GM19395 (cell line): ENCODE data around the gene PGAP3.

Experiments
- ATAC-seq: cut with Tn5 transposase; IDR thresholded peaks from one replicate; pipeline ENCODE4 v1.9.1; 2021; ENCODE audit warnings: mild to moderate bottlenecking, moderate library complexity; ENCODE audit not compliant: unreplicated experiment

Gene PGAP3

DNA sequence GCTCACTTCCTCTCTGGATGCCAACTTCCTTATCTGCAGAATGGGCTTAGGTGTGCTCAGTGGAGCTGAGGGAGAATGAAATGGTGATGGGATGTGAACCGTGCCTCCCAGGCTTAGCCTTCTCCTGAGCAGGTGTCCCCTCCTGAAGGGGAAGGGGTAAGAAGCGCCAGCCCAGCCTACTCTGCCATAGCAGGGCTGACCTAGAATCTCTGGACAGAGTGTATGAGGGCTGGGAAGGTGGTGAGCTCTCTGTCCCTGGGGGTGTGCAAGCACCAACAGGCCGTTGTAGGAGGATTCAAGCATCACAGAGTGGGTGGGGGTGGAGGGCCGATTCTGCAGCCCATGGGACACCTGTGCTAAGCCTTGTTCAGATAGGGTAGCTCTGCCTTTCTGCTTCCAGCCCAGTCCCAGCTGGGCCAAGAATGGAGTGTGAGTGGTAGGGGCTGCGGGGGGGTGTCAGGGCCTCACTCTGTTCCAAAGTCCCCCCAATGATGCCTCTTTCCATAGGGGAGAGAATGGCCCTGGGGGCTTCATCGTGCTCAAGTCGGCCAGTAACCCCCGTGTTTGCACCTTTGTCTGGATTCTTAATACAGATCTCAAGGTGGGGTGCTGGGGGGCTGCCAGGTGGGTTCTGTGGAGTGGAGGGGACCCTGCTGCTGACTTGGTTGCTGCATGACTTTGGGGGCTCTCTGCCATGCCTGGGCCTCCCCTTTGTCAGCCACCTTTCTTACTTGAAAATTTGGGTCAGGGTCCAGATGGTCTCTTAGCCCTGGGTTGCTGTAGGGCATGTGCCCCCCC, 25.9 kb downstream of the PGAP3 start:
- ATAC-seq = no peak

GRCh38 chr17:39660397-39661385, 27.2 kb downstream of the PGAP3 start:
- no peak for ATAC-seq

DNA sequence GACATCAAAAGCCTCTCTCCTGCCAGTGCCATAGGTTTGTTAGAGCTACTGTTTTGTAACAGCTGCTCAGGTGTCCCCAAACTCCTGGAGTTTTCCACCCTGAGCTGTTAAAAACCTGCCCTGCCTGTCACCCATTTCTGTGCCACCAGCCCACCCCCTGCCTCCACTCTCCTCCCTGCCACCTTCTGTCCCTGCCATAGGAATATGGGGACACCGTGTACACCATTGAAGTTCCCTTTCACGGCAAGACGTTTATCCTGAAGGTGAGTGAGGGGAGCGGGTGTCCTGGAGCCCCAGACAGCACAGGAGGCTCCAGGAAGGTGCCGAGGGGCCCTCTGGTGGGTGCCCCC, 27.9 kb downstream of the PGAP3 start:
- ATAC-seq = no peak

DNA sequence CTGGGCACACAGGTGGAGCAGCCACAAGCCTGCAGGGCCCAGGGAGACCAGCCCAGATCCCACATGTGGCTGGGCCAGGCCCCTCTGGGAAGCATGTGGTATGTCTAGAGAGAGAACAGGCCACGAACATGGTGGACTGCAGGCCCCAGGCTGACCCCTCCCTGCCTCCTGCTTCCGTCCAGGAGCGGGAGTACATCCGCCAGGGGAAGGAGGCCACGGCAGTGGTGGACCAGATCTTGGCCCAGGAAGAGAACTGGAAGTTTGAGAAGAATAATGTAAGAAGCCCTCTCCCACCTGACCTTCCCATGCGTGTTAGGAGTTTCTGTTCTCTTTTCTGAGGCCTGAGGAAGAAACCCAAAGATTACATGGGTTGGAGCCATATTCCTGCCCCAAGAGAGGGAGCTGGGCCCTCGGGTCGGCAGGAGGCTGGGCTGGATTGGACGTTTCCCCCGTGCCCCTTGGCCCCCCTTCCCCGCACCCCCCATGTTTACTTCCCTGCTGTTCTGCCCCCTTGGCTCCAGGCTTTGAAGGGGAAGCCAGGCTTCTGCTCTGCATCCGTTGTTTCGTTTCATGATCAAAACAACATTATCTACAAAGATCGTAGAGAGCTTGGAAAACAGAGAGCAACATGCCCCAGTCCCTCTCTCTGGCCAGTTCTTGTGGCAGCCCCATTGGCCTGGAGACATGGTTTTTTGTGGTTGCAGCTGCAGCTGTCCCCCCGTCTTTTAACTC, 28.4 kb downstream of the PGAP3 start:
- no peak for ATAC-seq

- ATAC-seq = no peak
These were observed 29.1 kb downstream of the PGAP3 start for GRCh38 chr17:39658760-39659159.

DNA sequence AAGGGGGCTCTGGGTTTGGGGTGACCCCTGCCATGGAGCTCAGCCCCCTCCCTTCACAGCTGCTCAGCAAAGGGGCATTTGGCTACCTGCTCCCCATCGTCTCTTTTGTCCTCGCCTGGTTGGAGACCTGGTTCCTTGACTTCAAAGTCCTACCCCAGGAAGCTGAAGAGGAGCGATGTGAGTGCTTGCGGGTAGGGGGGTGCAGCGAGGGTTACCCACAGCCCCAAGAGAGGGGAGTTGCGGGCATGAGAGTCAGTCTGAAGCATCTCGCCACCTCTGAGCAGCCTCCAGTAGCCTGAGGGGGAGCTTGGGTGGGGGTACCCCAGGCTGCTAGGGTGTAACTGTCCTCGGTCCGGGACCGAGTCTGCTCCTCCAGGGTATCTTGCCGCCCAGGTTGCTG, 29.5 kb downstream of the PGAP3 start:
- no peak for ATAC-seq

GRCh38 chr17:39655105-39655504, 32.8 kb downstream of the PGAP3 start:
- ATAC-seq = no peak

DNA sequence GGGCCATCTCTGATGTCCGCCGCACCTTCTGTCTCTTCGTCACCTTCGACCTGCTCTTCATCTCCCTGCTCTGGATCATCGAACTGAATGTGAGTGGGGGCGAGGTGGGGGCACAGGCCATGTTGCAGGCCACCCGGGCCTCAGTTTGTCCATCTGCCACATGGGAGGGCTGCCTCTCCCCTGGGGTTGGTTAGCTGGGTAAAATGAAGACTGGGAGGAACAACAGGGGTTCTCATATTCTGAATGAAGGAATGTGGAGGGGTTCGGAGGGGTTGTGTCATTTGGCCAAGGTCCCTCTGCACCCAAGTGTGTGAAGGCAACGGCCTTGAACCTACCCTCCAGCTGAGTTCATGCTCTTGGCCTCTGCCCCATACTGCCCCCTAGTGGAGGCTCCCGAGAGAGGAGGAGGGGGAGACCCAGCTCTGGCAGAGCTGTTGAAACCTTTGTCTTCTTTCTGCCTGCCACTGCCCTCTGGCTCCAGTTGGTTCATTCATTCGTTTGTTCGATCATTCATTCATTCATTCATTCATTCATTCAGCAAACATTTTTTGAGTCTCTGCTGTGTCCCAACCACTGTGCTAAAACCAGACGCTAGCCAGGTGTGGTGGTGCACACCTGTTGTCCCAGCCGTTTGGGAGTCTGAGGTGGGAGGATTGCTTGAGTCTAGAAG, 34.1 kb downstream of the PGAP3 start:
- no peak for ATAC-seq

GRCh38 chr17:39653316-39653661, 34.6 kb downstream of the PGAP3 start:
- ATAC-seq = no peak

DNA sequence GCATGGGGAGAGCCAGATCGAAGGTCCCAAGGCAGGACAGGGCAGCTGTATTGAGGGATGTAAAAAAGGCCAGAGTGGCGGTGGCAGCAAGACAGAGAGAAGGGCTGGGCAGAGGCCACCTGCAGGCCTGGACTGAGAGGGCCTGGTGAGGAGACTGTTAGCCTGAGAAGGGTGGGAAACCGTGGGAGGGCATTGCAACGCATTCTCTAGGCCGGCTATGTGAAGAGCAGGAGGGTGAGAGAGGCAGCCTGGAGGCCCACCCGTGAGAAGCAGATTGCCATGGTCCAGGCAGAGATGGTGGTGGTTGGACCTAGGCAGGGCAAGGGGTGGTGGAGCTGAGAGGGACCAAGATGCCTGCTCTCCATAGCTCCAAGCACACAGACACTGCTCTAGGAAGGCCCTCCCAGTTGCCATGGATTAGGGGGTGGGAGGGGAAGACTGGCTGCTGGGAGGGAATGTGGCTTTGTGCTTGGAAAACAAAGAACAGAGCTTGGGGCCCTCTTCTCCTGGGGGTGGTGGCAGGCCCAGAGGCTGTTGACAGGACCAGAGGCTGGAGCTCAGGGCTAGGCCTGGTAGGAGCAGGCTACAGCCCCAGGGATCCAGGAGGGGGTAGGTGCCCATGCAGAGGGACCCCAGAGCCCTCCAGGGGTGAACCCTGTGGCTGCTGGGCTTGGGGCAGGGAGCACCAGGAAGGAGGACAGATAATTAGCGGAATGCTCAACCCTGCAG, 35.1 kb downstream of the PGAP3 start:
- ATAC-seq = no peak

DNA sequence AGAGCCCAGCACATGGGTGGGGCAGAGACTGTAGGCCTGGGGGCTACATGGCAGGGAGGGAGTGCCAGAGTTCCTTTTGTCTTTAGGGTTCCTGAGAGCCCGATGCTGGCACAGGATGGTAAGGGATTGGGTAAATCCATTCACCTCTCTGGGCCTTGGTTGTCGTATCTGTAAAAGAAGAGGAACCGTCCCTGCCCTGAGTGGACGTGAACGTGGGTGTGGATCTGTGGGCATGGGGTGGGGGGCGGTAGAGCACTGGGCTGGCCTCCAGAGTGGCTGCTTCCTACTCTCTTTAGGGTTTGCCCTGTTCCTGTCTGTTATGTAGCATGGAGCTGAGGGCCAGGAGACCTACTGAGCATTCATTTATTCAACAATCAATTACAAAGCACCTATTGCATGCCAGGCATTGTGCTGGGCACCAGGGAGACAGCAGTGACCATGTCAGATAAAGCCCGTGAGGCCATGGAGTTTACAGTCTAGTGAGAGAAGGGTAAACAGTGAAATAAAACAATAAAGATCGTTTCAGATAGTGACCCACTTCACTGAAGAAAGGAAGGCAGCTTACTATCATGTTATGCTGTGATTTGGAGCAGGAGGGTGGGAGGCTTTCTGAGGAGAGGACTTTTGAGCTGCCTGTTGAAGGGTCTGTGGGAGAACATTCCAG, 35.8 kb downstream of the PGAP3 start:
- ATAC-seq = no peak

DNA sequence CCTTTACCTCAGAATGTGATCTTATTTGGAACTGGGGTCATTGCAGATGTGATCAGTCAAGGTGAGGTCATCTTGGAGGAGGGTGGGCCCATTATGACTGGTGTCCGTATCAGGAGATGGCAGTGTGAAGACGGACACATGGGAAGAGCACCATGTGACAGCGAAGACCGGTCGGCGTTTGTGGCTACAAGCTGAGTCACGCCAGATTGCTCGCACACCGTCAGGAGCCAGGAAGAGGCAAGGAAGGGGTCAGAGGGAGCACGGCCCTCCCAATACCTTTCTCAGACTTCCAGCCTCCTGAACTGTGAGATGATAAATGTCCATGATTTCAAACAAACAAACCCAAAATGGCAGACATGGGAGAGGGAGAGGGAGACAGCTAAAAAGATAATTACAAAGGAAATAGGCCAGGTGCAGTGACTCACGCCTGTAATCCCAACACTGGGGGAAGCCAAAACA, 37.7 kb downstream of the PGAP3 start:
- no peak for ATAC-seq

GRCh38 chr17:39648616-39649366, 39.1 kb downstream of the PGAP3 start:
- ATAC-seq = no peak

DNA sequence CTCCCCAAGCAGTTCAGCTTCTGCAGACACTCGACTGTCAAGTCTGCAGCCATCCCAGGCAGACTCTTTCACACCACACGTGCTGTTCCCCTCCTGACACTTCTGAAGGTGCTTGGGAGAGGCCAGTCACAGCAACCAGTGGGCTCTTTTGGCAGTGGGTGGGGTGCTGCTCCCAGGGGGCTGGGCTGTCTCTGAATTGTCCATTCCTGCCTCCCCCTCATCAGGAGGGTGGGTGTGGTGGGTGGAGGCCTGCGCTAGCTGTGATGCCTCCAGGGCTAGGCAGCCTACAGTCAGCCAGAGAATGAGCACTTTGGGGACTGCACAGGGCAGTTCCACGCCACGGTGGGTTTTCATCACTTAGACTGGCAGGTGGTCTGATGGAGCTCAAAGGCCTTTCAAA, 40.6 kb downstream of the PGAP3 start:
- ATAC-seq = no peak

DNA sequence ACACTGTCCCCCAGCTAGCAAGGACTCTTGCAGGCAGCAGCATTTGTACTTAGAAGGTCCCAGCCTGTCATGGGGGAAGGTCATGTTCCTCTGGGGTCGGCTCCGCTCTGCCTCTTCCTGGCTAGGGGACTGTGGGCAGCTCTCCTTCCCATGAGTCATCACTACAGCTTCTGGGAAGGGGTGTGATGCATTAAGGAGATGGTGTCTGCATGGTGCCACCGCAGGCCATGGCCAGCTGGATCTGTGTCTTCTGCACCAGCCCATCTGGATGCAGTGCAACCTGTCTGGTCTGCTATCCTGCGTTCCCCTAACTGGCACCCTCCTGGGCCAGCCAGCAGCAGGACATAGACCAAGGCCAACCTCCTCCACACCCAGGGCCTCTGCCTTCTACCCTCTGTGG, 44.6 kb downstream of the PGAP3 start:
- ATAC-seq = no peak

- ATAC-seq = no peak
These were observed 45.4 kb downstream of the PGAP3 start for GRCh38 chr17:39642291-39643074.

- no peak for ATAC-seq
These were observed 46.0 kb downstream of the PGAP3 start for GRCh38 chr17:39641883-39642282.

DNA sequence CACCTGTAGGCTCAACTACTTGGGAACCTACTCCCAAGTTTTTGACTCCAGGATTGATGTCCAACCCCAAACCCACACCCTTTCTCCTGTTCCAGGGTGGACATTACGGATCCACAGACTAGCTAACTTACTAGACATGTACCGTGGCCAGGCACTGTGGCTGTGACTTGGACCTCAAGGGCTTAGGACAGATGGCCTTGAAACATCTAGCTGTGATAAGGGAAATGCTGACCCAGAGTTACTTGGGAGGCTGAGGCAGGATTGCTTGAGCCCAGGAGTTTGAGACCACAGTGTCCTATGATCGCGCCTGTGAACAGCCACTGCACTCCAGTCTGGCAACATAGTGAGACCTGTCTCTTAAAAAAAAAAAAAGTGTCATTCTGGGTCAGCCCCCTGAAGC, 46.8 kb downstream of the PGAP3 start:
- ATAC-seq = no peak
